HG02885 (cell line): Measurements from ENCODE around the gene CLINT1.
"Not testable (repeated sequence)": the region's sequence is repeated elsewhere in the genome, so short reads cannot be mapped to it uniquely, and the experiment has no call there.

Source experiments
- ATAC-seq: cut with Tn5 transposase; IDR thresholded peaks from one replicate; pipeline ENCODE4 v1.9.1; 2021; ENCODE audit warnings: mild to moderate bottlenecking; ENCODE audit not compliant: unreplicated experiment, poor library complexity

Gene CLINT1

GRCh38 chr5:157864067-157864466 is 5.1 kb upstream of the CLINT1 start:
- ATAC-seq, result no peak

DNA sequence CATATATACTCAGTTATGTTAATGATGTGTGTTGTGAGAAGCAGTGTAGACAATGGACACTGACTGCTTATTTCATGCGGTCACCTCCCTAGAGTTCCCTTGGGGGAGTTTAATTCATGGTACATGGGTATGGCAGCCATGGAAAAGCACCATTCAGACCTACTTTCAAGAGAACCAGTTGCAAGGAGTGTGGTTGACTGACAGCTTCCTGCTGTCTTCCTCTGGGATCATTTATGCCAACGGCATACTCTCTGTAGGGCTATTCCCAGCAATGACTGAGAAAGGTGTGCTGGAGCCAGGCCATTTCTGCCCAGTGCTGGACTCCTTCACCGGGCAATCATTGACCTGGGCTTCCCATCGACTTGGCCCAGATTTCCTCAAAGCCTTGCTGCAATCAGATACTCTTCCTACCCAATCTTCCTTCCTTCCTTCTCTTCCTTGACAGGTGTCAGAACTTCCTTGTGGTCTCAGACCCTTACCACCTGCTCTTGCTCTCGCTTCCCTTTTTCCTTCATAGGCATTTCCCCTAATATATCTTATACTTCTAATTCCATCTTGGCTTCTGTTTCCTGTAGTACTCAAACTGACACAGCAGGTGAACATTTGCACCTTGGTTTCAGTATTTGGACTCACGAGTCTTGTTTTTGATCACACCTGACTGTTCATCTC is 3.4 kb upstream of the CLINT1 start:
- ATAC-seq, result no peak

GRCh38 chr5:157860898-157861890 is 2.2 kb upstream of the CLINT1 start:
- ATAC-seq, result peak; percentile 76

- no peak for ATAC-seq
These were observed 256 bp upstream of the CLINT1 start for GRCh38 chr5:157859227-157859575.

GRCh38 chr5:157857816-157858526 is 974 bp downstream of the CLINT1 start:
- no peak for ATAC-seq

- no peak for ATAC-seq
These were observed 3.4 kb downstream of the CLINT1 start for GRCh38 chr5:157855404-157855994.

GRCh38 chr5:157853365-157853764 is 5.6 kb downstream of the CLINT1 start:
- ATAC-seq, result not testable (repeated sequence)

DNA sequence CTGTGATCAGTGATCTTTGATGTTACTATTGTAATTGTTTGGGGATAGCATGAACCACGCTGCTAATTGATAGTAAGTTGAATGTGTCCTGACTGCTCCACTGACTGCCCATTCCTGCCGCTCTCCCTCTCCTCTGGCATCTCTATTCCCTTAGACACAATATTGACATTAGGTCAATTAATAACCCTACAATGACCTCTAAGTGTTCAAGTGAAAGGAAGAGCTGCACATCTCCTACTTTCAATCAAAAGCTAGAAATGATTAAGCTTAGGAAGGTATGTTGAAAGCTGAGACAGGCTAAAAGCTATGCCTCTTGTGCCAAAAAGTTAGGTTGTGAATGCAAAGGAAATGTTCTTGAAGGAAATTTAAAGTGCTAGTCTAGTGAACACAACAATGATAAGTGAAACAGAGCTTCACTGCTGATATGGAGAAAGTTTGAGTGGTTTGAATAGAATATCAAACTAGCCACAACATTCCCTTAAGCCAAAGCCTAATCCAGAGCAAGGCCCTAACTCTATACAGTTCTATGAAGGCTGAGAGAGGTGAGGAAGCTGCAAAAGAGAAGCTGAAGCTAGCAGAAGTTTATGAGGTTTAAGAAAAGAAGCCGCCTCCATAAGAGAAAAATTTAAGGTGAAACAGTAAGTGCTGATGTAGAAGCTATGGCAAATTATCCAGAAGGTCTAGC is 12.9 kb downstream of the CLINT1 start:
- no peak for ATAC-seq

DNA sequence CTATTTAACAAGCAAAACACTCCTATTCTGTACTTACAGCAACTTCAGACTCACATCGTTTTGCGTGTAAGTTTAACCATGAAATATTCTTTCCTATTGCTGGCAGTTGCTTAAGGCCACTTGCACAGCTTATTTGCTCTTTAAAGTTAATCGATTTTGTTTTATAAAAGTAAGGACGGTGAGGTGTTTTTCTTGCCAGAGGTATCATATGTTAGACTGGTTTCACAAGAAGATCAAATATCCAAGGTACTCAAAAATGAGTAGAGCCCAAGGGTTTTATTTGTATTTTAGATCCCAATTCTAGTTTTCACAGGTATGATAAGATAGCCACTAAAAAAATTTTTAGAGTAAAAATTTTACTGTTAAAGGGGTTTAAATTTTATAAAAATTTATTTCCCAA is 16.2 kb downstream of the CLINT1 start:
- ATAC-seq, result no peak

DNA sequence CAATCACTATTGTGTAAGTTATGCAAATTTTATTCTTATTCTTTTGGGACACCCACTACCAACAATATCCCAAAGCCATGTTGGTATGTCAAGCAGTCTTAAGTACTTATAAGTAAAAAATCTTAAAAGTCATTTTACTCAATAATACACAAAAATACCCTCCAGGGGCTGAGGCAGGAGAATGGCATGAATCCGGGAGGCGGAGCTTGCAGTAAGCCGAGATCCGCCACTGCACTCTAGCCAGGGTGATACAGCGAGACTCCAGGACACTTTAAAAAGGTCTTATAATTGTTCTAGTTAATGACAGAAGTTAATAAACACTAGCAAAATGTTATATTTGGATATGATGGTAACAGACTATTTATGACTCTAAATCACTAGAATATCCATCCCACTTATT is 16.8 kb downstream of the CLINT1 start:
- no peak for ATAC-seq

- ATAC-seq, result no peak
These were observed 19.7 kb downstream of the CLINT1 start for GRCh38 chr5:157839157-157839795.

DNA sequence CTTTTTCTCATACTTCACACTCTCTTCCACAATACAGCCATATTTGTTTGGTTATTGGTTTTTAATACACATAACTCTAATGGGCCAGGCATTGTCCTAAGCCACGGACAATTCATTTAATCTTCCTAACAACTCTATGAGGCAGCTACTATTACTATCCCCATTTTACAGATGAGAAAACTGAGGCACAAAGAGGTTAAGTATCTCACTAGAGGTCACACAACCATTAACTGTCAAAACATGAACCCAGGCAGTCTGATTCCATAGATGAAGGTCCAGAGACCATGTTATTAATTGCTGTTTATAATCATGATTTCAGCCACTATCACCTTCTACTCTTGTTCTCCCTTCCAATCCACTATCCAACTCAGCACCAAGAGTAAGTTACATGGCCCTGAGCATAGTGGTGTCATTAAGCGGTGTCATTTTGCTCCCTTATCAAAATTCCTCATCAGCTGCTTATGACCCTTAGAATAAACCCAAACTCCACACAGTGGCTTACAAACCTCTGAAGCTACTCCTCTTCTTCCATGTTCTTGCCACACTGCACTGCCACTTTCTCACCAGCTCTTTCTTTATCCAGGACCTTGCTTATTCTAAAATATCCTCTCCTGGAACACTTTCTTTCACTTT is 22.7 kb downstream of the CLINT1 start:
- no peak for ATAC-seq

GRCh38 chr5:157835041-157835440 is 23.9 kb downstream of the CLINT1 start:
- no peak for ATAC-seq

GRCh38 chr5:157828944-157829639 is 29.9 kb downstream of the CLINT1 start:
- no peak for ATAC-seq

- no peak for ATAC-seq
These were observed 30.6 kb downstream of the CLINT1 start for GRCh38 chr5:157828105-157828943.

- no peak for ATAC-seq
These were observed 31.5 kb downstream of the CLINT1 start for GRCh38 chr5:157827423-157827822.

DNA sequence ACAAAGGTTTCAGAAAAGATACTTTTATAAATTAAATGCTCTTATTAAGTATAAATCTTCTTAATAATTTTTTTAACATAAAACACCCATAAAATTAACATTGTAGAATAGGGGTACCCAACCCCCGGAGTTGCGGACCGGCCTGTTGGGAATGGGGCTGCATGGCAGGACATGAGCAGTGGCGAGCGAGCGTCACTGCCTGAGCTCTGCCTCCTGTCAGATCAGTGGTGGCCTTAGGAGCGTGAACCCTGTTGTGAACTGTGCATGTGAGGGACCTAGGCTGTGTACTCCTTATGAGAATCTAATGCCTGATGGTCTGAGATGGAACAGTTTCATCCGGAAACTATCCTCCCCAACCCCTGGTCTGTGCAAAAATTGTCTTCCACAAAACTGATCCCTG is 35.3 kb downstream of the CLINT1 start:
- ATAC-seq, result no peak
